CD4-positive, alpha-beta T cell treated with Interleukin-4 for 1 hour (primary cell): ENCODE measurements around the gene AGAP2.
"Not testable (repeated sequence)": the region's sequence is repeated elsewhere in the genome, so short reads cannot be mapped to it uniquely, and the experiment has no call there.

Experiments
- DNase-seq, 2 donors: peaks; one replicate each; pipeline ENCODE4 v3.0.0-alpha.2; 2020 to 2022

Gene AGAP2

DNA sequence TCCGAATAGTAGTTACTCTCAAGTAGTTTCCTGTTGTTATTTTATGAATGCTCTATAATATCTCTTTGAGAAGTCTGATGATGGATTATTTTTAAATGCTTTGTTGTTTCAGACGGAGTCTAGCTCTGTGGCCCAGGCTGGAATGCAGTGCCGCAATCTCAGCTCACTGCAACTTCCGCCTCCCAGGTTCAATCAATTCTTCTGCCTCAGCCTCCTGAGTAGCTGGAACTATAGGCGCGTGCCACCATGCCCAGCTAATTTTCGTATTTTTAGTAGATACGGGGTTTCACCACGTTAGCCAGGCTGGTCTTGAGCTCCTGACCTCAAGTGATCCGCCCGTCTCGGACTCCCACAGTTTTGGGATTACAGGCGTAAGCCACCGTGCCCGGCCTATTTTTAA lies 46.0 kb downstream of the AGAP2 start:
- no peak for DNase-seq

GRCh38 chr12:57688931-57689330 lies 49.6 kb downstream of the AGAP2 start:
- no peak for DNase-seq

DNA sequence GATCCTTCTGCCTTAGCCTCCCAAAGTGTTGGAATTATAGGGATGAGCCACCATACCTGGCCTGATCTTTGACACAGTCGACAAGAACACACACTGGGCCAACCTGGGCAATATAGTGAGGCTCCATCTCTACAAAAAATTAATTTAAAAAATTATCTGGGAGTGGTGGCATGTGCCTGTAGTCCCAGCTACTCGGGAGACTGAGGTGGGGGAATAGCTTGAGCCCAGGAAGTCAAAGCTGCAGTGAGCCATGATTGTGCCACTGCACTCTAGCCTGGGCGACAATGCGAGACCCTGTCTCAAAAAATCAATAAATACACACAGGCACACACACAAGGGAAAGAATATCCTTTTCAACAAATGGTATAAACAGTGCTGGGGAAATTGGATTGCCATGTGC lies 50.7 kb downstream of the AGAP2 start:
- DNase-seq, result no peak

DNA sequence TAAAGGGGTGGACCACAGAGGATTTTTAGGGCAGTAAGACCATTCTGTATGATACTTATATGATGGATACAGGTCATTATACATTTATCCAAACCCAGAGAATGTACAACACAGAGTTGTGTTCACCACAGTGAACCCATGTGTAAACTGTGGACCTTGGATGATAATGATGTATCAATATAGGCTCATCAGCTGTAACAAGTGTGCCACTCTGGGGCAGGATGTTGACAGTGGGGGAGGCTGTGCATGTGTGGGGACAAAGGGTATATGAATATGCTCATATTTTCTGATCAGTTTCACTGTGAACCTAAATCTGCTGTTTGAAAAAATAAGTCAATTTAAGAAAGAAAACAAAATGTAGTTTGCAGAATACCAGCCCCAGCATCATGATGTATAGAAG lies 58.8 kb downstream of the AGAP2 start:
- no peak for DNase-seq

DNA sequence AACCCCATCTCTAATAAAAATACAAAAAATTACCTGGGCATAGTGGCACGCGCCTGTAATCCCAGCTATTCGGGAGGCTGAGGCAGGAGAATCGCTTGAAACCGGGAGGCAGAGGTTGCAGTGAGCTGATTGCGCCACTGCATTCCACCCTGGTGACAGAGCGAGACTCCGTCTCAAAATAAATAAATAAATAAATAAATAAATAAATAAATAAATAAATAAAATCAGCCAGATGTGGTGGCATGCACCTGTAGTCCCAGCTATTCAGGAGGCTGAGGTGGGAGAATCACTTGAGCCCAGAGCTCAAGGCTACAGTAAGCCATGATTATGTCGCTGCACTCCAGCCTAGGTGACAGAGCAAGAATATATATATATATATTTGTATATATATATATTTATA lies 60.6 kb downstream of the AGAP2 start:
- DNase-seq, result not testable (repeated sequence)

DNA sequence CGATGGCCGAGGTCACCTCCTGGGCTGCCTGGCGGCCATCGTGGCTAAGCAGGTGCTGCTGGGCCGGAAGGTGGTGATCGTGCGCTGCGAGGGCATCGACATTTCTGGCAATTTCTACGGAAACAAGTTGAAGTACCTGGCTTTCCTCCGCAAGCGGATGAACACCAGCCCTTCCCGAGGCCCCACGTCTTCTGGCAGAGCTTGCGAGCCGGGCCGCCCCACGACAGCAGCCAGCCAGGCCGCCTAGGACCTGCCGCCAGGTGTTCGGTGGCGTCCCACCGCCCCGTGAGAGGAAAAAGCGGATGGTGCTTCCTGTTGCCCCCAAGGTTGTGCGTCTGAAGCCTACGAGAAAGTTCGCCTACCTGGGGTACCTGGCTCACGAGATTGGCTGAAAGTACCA lies 63.9 kb downstream of the AGAP2 start:
- no peak for DNase-seq
